Measurements from ENCODE around the gene PTBP1. TPM values are rescaled to one million over a fixed set of nuclear protein-coding genes. Genes with fewer than 3 reads are reported as not detected.

PTBP1 gene
- polyA plus RNA-seq, 3 donors: 51.6 to 125 (median 119) TPM

DNA sequence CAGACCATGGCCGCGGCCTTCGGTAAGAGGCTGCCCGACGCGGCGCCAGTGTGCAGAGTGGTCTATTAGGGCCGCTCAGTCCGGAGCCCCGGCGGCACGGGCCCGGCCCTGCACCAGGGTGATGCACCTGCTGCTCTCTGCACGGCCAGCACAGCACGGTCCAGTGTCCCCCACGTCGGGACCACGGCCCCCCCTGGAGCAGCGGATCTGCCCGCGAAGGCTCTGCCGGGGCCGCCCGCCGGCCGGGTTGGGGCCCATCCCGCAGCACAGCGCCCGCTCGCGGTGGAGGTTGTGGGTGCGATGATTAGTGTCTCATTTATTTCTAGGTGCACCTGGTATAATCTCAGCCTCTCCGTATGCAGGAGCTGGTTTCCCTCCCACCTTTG lies 7.9 kb downstream of the PTBP1 start:
- H3K27ac ChIP-seq (ENCODE audit: low read depth, low read length): no peak overlapping the region
- WGBS, 3 donors: 82 to 92% (median 91%) methylated on average over 20 to 33 of the region's 33 CpGs

DNA sequence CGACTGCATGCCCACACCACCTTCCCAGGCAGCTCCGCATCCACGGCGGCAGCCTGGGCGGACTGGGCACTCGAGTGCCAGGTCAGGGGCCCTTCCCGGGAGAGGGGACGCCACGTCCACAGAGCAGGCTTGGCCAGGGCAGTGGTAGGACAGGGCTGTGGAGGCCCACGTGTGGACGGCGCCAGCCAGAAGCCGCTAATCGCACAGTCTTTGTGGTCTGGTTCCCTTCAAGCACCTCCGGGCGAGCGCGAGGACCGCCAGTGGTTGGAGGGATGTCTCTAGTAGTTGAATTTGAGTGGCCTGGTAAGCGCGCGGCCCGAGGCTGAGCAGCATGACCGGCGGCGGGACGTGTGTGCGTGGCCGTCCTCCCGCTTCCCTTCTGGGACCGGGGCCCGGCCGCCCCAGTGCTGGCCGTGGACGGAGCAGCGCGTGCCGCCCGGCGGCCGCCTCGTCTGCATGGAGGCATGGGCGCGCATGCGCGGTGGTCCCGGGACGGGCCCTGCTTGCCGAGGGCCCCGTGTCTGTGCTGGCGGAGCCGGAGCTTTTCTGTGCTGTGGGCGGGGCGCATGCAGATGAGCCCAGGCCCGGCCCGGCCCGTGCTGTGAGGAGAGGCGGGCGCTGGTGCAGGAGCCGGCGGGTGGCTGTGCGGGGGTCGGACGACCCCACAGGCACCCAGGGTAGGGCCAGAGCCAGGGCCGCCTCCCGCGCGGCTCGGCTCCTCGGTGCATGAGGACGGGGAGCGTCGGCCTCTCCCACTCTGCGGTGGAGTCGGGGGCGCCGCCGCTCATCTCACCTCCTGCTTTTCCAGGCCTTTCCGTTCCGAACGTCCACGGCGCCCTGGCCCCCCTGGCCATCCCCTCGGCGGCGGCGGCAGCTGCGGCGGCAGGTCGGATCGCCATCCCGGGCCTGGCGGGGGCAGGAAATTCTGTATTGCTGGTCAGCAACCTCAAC lies 8.6 kb downstream of the PTBP1 start:
- WGBS, 3 donors: 89 to 93% (median 92%) methylated on average over 79 to 93 of the region's 93 CpGs
- H3K27ac ChIP-seq (ENCODE audit: low read depth, low read length): no peak overlapping the region

DNA sequence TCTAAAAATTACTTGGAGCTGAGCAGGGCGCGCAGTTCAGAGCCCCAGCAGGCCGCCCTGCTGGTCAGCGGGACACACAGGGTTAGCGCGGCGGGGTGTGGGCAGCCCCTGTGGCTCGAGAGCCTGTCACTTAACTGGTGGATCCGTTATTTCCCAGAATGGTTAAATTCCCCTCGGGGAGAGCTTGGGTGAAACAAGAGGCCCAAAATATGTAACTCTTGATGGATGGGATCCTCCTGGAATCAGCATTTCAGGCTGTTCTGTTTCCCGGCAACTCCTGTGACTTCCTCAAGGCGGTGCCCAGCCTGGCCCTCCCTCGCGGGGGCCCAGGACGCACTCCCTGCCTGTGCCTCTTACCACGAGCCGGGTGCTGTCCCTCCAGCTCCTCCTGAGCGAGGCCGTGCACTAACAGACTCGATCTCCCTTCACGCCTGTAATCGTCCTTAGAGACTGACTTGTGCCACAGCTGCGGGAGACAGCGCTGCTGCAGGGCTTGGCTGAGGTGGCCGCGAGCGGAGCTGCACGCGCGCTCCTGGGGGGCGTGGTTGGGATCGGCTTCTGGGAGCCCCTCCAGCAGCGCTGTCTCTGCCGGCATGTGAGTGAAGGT lies 9.7 kb downstream of the PTBP1 start:
- 82 to 87% (median 83%) methylated on average over 34 of the region's 34 CpGs for WGBS, 3 donors
- no peak overlapping the region for H3K27ac ChIP-seq (ENCODE audit: low read depth, low read length)

DNA sequence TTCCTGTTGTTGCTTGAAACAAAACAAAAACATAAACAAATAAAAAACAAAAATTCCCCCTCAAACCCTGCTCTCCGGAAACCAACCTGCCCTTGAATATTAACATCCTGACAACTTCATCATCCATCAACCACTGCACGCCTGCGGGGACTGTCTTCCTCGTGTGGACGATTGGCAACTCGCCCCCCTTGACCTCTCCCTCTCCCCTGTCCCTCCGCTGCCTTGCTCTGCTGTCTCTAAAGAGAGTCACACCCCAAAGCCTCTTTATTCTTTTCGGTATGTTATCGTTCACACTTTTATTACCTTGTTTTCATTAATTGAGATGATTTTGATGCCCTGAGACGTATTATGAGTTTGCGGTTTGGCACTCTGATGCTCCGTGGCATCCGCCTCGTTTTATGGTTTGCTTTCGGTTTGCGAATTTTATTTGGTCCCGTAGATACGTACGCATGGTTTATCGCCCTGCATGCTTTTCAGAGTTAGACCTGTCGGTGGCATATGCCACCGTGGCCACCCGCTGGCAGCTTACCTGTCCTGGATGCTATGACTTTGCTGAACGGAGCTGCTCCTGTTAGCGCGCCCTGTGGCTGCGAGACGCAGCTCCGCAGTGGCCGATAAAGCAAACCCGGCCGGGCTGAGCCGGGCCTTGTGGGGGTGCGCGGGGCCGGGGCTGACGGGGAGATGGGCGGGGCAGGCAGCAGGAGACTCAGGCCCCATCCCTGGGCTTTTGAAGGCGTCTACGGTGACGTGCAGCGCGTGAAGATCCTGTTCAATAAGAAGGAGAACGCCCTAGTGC lies 10.6 kb downstream of the PTBP1 start:
- WGBS, 3 donors: 90 to 92% (median 91%) methylated on average over 44 of the region's 44 CpGs
- no peak overlapping the region for H3K27ac ChIP-seq (ENCODE audit: low read depth, low read length)

DNA sequence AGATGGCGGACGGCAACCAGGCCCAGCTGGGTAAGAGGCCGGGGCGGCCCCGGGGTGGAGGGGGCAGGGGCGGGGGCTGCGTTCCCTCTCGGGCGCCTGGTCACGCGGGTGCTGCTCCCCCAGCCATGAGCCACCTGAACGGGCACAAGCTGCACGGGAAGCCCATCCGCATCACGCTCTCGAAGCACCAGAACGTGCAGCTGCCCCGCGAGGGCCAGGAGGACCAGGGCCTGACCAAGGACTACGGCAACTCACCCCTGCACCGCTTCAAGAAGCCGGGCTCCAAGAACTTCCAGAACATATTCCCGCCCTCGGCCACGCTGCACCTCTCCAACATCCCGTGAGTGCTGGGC lies 11.1 kb downstream of the PTBP1 start:
- H3K27ac ChIP-seq (ENCODE audit: low read depth, low read length): no peak overlapping the region
- WGBS, 3 donors: 91 to 92% (median 91%) methylated on average over 22 to 26 of the region's 26 CpGs

DNA sequence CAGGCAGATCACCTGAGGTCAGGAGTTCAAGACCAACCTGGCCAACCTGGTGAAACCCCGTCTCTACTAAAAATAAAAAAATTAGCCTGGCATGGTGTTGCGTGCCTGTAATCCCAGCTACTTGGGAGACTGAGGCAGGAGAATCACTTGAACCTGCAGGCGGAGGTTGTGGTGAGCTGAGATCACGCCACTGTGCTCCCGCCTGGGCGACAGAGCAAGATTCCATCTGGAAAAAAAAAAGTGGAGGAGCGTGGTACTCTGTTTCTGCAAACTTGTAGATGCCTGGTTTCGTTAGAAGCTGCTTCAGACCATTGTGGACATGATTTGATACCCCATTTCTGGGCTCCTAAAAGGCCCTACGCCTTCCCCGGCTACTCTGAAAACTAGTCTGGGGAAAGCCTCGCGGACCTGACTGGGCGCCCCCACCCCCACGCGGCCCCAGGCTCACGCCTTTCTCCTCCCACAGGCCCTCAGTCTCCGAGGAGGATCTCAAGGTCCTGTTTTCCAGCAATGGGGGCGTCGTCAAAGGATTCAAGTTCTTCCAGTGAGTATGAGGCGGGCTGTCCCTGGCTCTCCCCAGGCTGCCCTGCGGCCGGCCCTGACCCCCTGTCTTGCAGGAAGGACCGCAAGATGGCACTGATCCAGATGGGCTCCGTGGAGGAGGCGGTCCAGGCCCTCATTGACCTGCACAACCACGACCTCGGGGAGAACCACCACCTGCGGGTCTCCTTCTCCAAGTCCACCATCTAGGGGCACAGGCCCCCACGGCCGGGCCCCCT lies 13.0 kb downstream of the PTBP1 start:
- H3K27ac ChIP-seq (ENCODE audit: low read depth, low read length): no peak overlapping the region
- 83 to 84% (median 84%) methylated on average over 30 of the region's 30 CpGs for WGBS, 3 donors

DNA sequence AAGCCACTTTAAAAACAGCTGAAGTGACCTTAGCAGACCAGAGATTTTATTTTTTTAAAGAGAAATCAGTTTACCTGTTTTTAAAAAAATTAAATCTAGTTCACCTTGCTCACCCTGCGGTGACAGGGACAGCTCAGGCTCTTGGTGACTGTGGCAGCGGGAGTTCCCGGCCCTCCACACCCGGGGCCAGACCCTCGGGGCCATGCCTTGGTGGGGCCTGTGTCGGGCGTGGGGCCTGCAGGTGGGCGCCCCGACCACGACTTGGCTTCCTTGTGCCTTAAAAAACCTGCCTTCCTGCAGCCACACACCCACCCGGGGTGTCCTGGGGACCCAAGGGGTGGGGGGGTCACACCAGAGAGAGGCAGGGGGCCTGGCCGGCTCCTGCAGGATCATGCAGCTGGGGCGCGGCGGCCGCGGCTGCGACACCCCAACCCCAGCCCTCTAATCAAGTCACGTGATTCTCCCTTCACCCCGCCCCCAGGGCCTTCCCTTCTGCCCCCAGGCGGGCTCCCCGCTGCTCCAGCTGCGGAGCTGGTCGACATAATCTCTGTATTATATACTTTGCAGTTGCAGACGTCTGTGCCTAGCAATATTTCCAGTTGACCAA lies 13.7 kb downstream of the PTBP1 start:
- no peak overlapping the region for H3K27ac ChIP-seq (ENCODE audit: low read depth, low read length)
- WGBS, 3 donors: 85 to 91% (median 89%) methylated on average over 22 to 25 of the region's 25 CpGs

DNA sequence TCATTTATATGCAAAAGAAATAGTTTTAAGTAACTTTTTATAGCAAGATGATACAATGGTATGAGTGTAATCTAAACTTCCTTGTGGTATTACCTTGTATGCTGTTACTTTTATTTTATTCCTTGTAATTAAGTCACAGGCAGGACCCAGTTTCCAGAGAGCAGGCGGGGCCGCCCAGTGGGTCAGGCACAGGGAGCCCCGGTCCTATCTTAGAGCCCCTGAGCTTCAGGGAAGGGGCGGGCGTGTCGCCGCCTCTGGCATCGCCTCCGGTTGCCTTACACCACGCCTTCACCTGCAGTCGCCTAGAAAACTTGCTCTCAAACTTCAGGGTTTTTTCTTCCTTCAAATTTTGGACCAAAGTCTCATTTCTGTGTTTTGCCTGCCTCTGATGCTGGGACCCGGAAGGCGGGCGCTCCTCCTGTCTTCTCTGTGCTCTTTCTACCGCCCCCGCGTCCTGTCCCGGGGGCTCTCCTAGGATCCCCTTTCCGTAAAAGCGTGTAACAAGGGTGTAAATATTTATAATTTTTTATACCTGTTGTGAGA lies 14.3 kb downstream of the PTBP1 start:
- 92 to 97% (median 96%) methylated on average over 20 of the region's 20 CpGs for WGBS, 3 donors
- H3K27ac ChIP-seq (ENCODE audit: low read depth, low read length): no peak overlapping the region

DNA sequence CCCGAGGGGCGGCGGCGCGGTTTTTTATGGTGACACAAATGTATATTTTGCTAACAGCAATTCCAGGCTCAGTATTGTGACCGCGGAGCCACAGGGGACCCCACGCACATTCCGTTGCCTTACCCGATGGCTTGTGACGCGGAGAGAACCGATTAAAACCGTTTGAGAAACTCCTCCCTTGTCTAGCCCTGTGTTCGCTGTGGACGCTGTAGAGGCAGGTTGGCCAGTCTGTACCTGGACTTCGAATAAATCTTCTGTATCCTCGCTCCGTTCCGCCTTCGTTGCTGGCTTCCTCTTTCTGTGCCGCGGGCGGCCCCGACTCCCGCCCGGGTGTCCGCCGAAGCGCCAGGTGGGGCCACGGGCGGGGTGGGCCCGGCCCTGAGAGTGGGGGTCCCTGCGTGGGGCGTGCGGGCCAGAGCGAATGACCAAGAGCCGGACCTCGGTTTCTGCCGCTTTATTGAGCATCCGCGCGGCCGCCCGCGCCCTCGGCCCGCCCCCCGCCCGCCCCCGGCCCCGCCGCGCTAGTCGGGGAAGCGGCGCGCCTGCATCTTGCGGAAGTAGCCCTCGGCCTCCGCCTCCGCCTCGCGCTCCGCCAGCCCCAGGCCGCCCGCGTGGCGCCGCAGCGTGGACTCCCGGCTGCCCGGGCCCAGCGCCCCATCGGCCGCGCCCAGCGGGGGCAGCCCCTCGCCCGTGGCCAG lies 14.9 kb downstream of the PTBP1 start:
- no peak overlapping the region for H3K27ac ChIP-seq (ENCODE audit: low read depth, low read length)

DNA sequence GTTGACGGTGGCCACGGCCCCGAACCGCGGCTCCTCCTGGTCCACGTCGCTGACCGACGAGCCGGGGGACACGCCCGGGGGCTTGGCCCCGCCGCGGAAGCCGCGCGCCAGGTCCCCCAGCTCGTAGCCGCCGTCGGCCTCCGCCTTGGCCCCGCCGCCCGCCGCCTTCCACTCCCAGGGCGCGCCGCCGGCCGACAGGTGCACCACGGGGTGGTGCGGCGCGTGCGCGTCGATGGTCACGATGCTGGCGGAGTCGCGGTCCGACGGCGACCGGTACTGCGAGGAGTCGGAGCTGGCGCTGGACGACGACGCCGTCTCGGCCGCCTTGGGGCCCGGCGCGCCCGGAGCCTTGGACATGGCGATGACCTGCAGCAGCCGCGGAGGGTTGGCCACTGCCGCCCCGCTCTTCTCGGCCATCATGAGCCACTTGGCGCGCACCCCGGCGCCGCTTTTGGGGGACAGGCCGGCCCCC lies 15.5 kb downstream of the PTBP1 start:
- H3K27ac ChIP-seq (ENCODE audit: low read depth, low read length): no peak overlapping the region
- 93 to 95% (median 94%) methylated on average over 25 to 72 of the region's 72 CpGs for WGBS, 3 donors

More for the DNA sequence above, 14.9 kb downstream of the PTBP1 start:
- 88 to 92% (median 90%) methylated on average over 54 to 80 of the region's 80 CpGs for WGBS, 3 donors

DNA sequence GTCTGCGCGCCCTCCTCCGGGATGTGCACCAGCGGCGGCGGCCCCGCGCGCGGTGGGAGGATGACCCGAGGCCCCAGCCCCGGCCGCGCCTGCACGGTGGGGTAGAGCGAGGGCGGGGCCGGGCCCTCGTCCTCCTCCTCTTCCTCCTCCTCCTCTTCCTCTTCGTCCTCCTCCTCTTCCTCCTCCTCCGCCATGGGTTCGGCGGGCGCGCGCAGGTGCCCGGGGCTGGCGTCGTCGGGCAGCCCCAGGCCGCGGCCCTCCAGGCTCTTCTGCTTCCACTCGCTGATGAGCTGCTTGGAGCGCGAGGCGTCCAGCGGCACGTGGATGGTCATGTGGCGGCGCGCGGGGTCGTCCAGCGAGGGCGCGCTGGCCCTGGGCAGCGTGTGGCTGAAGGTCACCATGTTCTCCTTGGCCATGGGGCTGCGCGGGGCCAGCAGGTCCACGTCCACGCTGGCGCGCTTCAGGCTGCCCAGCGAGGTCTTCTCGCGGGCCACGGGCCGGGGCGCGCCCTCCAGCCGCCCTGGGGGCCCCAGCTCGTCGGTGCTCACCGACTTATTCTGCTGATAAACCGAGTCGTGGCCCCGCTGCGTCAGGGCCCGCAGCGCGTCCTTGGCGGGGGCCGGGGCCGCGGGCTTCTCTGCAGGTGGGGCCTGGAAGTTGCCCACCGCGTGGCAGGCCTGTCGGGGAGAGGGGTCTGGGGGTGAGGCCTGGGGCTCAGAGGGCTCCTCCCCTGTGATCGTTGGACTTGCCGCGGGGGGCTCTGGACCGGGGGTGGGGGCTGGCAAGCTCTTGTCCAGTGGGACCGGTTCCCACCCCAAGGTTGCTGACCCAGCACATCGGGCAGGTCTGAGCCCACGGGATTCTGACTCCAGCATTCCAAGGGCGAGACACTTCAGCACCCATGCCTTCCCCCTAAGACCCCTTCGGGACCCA lies 16.2 kb downstream of the PTBP1 start:
- WGBS, 3 donors: 91 to 94% (median 91%) methylated on average over 69 to 87 of the region's 87 CpGs
- H3K27ac ChIP-seq (ENCODE audit: low read depth, low read length): no peak overlapping the region

DNA sequence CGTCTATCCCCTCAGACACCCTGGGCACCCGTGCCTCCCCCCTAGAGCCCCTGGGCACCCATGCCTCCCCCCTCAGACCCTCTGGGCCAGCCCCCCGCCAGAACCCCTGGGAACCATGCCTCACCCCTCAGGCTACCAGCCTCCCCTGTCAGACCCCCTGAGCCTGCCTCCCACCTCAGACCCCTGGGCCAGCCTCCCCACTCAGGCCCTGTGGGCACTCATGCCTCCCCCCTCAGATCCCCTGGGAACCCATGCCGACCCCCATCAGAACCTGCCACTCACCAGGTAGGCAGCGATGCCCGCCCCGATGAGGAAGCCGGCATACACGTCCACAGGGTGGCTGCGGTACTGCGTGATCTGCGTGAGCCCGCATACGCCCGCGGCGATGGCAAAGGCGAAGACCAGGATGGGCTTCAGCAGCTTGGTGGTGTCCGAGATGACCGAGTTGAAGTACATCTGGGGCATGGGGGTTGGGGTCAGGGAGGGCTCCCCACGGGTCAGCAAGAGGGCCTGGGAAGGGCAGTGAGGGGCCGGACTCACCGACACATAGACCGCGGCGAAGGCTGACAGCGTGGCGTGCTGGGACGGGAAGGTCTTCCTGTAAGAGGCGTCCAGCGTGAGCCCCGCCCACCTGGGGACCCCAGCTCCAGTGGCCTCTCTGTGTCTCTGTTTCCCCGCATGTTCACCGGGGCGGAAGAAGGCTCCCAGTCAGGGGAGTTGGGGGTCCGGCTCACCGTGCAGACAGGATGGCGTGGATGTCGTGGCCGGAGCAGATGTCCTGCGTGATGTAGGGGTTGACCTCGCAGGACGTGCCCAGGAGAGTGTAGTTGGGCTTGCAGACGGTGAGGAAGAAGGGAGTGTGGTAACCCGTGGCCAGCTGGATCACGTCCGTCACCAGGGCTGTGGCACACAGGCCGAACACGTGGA lies 17.2 kb downstream of the PTBP1 start:
- no peak overlapping the region for H3K27ac ChIP-seq (ENCODE audit: low read depth, low read length)
- WGBS, 3 donors: 87 to 92% (median 89%) methylated on average over 48 to 49 of the region's 49 CpGs

DNA sequence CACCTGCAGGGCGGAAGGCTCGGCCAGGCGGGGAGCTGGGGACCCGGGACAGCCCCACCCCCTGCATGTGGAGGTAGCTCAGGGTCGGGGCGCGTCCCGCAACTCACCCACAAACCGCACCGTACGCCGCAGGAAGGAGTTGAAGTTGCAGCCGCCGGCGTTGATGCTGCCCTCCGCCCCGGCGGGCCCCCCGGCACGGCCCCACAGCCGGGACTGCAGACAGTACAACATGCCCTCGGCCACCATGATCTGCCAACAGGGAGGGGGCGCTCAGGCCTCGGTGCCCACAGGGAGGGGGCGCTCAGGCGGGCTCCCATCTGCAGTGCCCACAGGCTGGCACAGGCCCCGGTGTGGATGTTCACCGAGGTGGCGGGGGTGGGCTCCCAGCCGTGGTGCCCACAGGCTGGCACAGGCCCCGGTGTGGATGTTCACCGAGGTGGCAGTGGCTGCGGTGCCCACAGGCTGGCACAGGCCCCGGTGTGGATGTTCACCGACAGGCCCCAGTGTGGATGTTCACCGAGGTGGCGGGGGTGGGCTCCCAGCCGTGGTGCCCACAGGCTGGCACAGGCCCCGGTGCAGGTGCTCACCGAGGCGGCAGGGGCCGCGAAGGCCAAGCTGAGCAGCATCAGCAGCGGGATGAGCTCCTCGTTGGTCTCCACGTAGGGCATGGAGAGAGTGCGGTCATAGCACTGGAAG lies 18.0 kb downstream of the PTBP1 start:
- WGBS, 3 donors: 89 to 96% (median 95%) methylated on average over 36 to 47 of the region's 47 CpGs
- H3K27ac ChIP-seq (ENCODE audit: low read depth, low read length): no peak overlapping the region

DNA sequence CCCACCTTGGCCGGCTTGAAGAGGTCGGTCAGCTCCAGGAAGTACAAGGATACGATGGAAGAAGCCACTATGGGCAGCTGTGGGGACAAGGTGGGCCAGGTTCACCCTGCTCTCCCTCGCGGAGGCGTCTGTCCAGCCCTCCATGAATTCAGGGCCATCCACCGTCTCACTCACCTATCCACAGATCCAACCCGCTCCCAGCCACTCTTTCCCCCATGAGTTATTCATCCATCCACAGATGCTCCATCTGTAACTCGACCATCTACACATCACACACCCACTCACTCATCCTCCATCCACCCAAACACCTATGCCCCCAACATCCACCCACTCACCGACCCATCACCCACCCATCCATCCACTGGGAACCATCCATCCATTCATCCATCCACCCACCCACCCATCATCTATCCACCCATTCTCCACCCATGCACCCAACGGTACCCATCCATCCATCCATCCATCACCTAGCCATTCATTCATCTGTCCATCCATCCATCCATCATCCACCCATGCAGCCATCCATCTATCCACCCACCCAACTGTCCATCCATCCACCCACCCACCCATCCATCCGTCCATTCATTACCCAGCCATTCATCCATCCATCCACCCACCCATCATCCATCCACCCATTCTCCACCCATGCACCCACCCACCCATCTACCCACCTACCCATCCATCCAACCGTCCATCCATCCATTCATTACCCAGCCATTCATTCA lies 18.7 kb downstream of the PTBP1 start:
- WGBS, 3 donors: 92 to 97% (median 95%) methylated on average over 11 to 13 of the region's 13 CpGs
- no peak overlapping the region for H3K27ac ChIP-seq (ENCODE audit: low read depth, low read length)

All from adipose tissue (tissue), 3 donors.